Liver (tissue), 9 donors: Measurements from ENCODE around the gene CRAT. TPM values are rescaled to one million over a fixed set of nuclear protein-coding genes. Genes with fewer than 3 reads are reported as not detected.

Experiments
- DNase-seq: peaks from one replicate; pipeline ENCODE4 v3.0.0-alpha.2; 2017; ENCODE audit warnings: low spot score
- H3K27ac ChIP-seq, 2 donors: one replicate each; pipeline ENCODE4 v1.7.0; 2013; ENCODE audit warnings: inconsistent platforms in 2 of 2, low read length in 2 of 2, control low read depth in 1 of 2, low read depth in 1 of 2, mild to moderate bottlenecking in 1 of 2
- H3K27me3 ChIP-seq, 4 donors: one replicate each; pipeline versions ENCODE4 v1.6.1 to v1.7.0; 2013; ENCODE audit warnings: low read length in 3 of 4, inconsistent platforms in 1 of 4, mild to moderate bottlenecking in 1 of 4, moderate library complexity in 1 of 4; ENCODE audit not compliant: control insufficient read depth in 4 of 4, insufficient read depth in 4 of 4
- H3K36me3 ChIP-seq, 4 donors: one replicate each; pipeline versions ENCODE4 v1.6.1 to v1.7.0; 2013; ENCODE audit warnings: low read length in 3 of 4, mild to moderate bottlenecking in 3 of 4, low read depth in 1 of 4, moderate library complexity in 1 of 4; ENCODE audit not compliant: control insufficient read depth in 4 of 4, insufficient read depth in 3 of 4
- H3K4me1 ChIP-seq, 4 donors: one replicate each; pipeline versions ENCODE4 v1.6.1 to v1.7.0; 2013; ENCODE audit warnings: low read length in 3 of 4, mild to moderate bottlenecking in 3 of 4, moderate library complexity in 1 of 4; ENCODE audit not compliant: control insufficient read depth in 4 of 4, insufficient read depth in 4 of 4
- H3K4me3 ChIP-seq, 3 donors: one replicate each; pipeline versions ENCODE4 v1.6.1 to v1.7.0; 2013; ENCODE audit warnings: low read length in 3 of 3, control low read depth in 1 of 3, low read depth in 1 of 3, mild to moderate bottlenecking in 1 of 3
- H3K9ac ChIP-seq, 2 donors: one replicate each; pipeline ENCODE4 v1.7.0; 2013; ENCODE audit warnings: low read length in 2 of 2, mild to moderate bottlenecking in 2 of 2, moderate library complexity in 2 of 2, control low read depth in 1 of 2, low read depth in 1 of 2
- H3K9me3 ChIP-seq, 4 donors: one replicate each; pipeline versions ENCODE4 v1.6.1 to v1.7.0; 2013; ENCODE audit warnings: low read length in 3 of 4; ENCODE audit not compliant: control insufficient read depth in 4 of 4
- ATF3 ChIP-seq: IDR thresholded peaks from 2 replicates; pipeline ENCODE4 v1.6.1; 2016; ENCODE audit warnings: antibody characterized with exemption
- EGR1 ChIP-seq, 2 donors: IDR thresholded peaks; 2 replicates each; pipeline ENCODE4 v1.6.1; 2016 to 2018; ENCODE audit warnings: antibody characterized with exemption in 2 of 2, low read depth in 2 of 2
- FOXA1 ChIP-seq: IDR thresholded peaks from 2 replicates; pipeline ENCODE4 v1.6.1; 2016; ENCODE audit warnings: antibody characterized with exemption
- FOXA2 ChIP-seq: IDR thresholded peaks from 2 replicates; pipeline ENCODE4 v1.6.1; 2016; ENCODE audit warnings: antibody characterized with exemption
- GABPA ChIP-seq, 2 donors: IDR thresholded peaks in 1 of 2; conservative IDR thresholded peaks in 1 of 2; 2 replicates each; pipeline ENCODE4 v1.6.1; 2016; ENCODE audit warnings: antibody characterized with exemption in 2 of 2, mild to moderate bottlenecking in 1 of 2, moderate library complexity in 1 of 2
- HNF4A ChIP-seq, 2 donors: conservative IDR thresholded peaks; 2 replicates each; pipeline ENCODE4 v1.6.1; 2016; ENCODE audit warnings: antibody characterized with exemption in 2 of 2, mild to moderate bottlenecking in 2 of 2
- HNF4G ChIP-seq: IDR thresholded peaks from 2 replicates; pipeline ENCODE4 v1.6.1; 2016; ENCODE audit warnings: antibody characterized with exemption
- JUND ChIP-seq, 2 donors: IDR thresholded peaks; 2 replicates each; pipeline ENCODE4 v1.6.1; 2016; ENCODE audit warnings: antibody characterized with exemption in 2 of 2
- NR2F2 ChIP-seq: IDR thresholded peaks from 2 replicates; pipeline ENCODE4 v1.6.1; 2016; ENCODE audit warnings: antibody characterized with exemption
- RAD21 ChIP-seq, 2 donors: IDR thresholded peaks; 2 replicates each; pipeline ENCODE4 v1.6.1; 2016; ENCODE audit warnings: antibody characterized with exemption in 2 of 2, mild to moderate bottlenecking in 2 of 2
- RXRA ChIP-seq, 2 donors: IDR thresholded peaks; 2 replicates each; pipeline ENCODE4 v1.6.1; 2017 to 2018; ENCODE audit warnings: antibody characterized with exemption in 2 of 2, mild to moderate bottlenecking in 1 of 2
- SP1 ChIP-seq: IDR thresholded peaks from 2 replicates; pipeline ENCODE4 v1.6.1; 2018; ENCODE audit warnings: antibody characterized with exemption, mild to moderate bottlenecking
- TAF1 ChIP-seq: conservative IDR thresholded peaks from 2 replicates; pipeline ENCODE4 v1.6.1; 2016; ENCODE audit warnings: antibody characterized with exemption, mild to moderate bottlenecking
- YY1 ChIP-seq: IDR thresholded peaks from 2 replicates; pipeline ENCODE4 v1.6.1; 2016; ENCODE audit warnings: antibody characterized with exemption, mild to moderate bottlenecking
- ZBTB33 ChIP-seq: IDR thresholded peaks from 2 replicates; pipeline ENCODE4 v1.6.1; 2016; ENCODE audit warnings: antibody characterized with exemption
- WGBS: extraction: QIAGEN DNeasy Blood & Tissue Kit; methylation state at CpG from one replicate; pipeline ENCODE4 v1.1.7; 2013; 5-methylcytosine and 5-hydroxymethylcytosine counted together
- polyA plus RNA-seq, 2 donors: library from polyadenylated mRNA; stranded (reverse) in 1 of 2; unstranded in 1 of 2; fragments of 200-250 nt in 1 of 2; fragments of >200 nt in 1 of 2; fragmentation: Nextera tagmentation in 1 of 2; extraction: Ambion mirVana in 1 of 2; gene quantifications; one replicate each; pipeline versions ENCODE4 v1.2.1 to v1.2.3, GENCODE V29; 2013 to 2015
- total RNA-seq, 2 donors: library from RNA; depleted of rRNA; stranded (reverse); fragments of >200 nt; gene quantifications; one replicate each; pipeline ENCODE4 v1.2.3, GENCODE V29; 2014
- TF ChIP-seq, protein P1 (sequence below): fragments of 150-350 bp; IDR thresholded peaks from 2 replicates; pipeline ENCODE4 v1.5.1; 2017; ENCODE audit warnings: improper control_type of control experiment, low read depth, low read length; ENCODE audit not compliant: missing input control
- TF ChIP-seq, protein P2 (sequence below): IDR thresholded peaks from 2 replicates; pipeline ENCODE4 v1.6.1; 2016; ENCODE audit warnings: antibody characterized with exemption, mild to moderate bottlenecking
- TF ChIP-seq, protein P3 (sequence below): IDR thresholded peaks from 2 replicates; pipeline ENCODE4 v1.6.1; 2016; ENCODE audit warnings: antibody characterized with exemption
- donor health status: healthy.
- donor health status: healthy.
- donor health status: healthy.
- donor health status: healthy.
- donor health status: healthy.

The CRAT gene
- total and polyA plus RNA-seq, 4 donors, result 33.8 to 121 (median 89.1) TPM

DNA sequence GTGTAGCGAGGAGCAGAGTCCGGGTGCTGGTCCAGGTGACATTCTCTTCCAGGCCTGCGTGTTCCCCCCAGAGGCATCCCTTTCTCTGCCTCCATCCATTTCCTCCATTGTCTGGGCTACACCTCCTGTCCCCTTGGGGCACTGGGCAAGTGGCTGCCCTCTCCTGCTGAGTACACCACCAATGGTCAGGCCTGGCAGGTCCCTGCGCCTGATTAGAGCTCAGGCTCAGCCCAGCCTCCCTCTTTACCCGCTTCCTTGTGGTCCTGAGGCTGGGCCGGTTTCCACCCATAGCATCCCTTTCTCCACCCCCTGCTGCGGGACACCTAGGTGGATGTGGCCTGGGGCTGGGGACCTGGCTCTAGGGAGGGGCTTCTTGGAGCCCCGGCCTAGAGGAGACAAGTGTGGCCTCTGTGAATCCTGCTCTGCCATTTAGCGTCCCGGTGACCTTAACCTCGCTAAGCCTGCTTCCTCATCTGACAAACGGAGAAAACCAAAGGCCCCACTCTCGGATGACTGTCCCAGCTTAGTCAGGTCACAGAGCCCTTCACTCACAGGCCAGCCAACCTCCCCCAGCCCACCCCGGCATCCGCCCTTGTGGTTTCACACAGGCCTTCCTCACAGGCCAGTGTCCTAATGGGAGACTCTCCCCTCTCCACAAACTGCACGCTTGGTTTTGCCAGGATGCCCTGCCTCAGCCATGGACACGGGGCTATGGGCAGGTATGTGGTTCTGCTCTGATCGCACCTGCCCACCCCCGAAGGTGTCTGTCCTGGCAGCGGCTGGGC is 16.8 kb downstream of the CRAT start:
- Histone ChIP-seq H3K9me3 (no peaks in the 10 kb centered on the region), H3K4me3 (no peak overlapping the region), H3K27me3 (no peaks in the 10 kb centered on the region), H3K9ac (no peak overlapping the region), H3K27ac (peak overlapping the region in 1 of 2 donors; percentile 25), H3K4me1 (peaks cover 6 to 39% (median 26%) of the 10 kb centered on the region in 4 donors), H3K36me3 (peaks cover 8 to 26% (median 17%) of the 10 kb centered on the region in 4 donors)
- 88% methylated on average over 20 of the region's 20 CpGs for WGBS
- TF ChIP-seq, protein P1, sequence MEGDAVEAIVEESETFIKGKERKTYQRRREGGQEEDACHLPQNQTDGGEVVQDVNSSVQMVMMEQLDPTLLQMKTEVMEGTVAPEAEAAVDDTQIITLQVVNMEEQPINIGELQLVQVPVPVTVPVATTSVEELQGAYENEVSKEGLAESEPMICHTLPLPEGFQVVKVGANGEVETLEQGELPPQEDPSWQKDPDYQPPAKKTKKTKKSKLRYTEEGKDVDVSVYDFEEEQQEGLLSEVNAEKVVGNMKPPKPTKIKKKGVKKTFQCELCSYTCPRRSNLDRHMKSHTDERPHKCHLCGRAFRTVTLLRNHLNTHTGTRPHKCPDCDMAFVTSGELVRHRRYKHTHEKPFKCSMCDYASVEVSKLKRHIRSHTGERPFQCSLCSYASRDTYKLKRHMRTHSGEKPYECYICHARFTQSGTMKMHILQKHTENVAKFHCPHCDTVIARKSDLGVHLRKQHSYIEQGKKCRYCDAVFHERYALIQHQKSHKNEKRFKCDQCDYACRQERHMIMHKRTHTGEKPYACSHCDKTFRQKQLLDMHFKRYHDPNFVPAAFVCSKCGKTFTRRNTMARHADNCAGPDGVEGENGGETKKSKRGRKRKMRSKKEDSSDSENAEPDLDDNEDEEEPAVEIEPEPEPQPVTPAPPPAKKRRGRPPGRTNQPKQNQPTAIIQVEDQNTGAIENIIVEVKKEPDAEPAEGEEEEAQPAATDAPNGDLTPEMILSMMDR, result no peak
- TF ChIP-seq ZBTB33 (no peak), TAF1 (no peak), NR2F2 (no peak), RAD21 (IDR thresholded peaks at IDR 0.05) (no peak)
- no peak for DNase-seq

DNA sequence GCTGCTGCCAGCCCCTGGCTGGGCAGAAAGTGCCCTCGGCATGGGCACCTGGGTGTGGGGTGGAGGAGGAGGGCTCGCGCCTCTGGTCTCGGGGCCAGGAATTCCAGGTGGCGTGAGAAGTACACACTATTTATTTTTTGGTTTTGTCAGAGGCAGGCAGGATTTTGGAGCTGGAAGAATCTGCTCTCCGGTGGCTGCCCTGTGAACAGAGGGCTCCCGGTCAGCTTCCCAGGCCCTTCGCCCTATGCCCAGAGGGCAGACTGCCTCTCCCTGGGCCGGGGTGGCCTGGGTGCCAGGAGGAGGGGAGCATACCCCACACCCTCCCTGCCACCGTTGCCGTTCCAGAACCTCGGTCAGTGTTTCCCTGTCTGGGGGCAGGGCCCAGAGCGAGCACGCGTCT is 21.3 kb downstream of the CRAT start:
- H3K36me3 ChIP-seq, result peaks cover 6 to 21% (median 7%) of the 10 kb centered on the region in 4 donors
- H3K27ac ChIP-seq, result peak overlapping the region; percentile 82 to 91
- no peak overlapping the region for H3K4me3 ChIP-seq
- H3K27me3 ChIP-seq, result no peaks in the 10 kb centered on the region
- no peaks in the 10 kb centered on the region for H3K9me3 ChIP-seq
- H3K4me1 ChIP-seq, result peaks cover 9 to 43% (median 30%) of the 10 kb centered on the region in 4 donors
- peak overlapping the region in 1 of 2 donors; percentile 66 for H3K9ac ChIP-seq
- WGBS, result 32% methylated on average over 15 of the region's 15 CpGs
- peak; percentile 93 to 94 for TF ChIP-seq RXRA (IDR thresholded peaks at IDR 0.05)
- peak; percentile 48 for TF ChIP-seq NR2F2
- no peak for TF ChIP-seq JUND (IDR thresholded peaks at IDR 0.05)
- peak in 1 of 2 donors; percentile 20 for TF ChIP-seq GABPA (IDR thresholded peaks at IDR 0.05 in 1 of 2, conservative IDR thresholded peaks at IDR 0.05 in 1 of 2)
- TF ChIP-seq ATF3, result no peak
- peak in 1 of 2 donors; percentile 18 for TF ChIP-seq EGR1 (IDR thresholded peaks at IDR 0.05; ENCODE audit: low read depth in 2 of 2)
- peak; percentile 97 for TF ChIP-seq HNF4G
- TF ChIP-seq, protein P1, result no peak
- peak; percentile 52 to 71 for TF ChIP-seq RAD21 (IDR thresholded peaks at IDR 0.05)
- TF ChIP-seq, protein P2, sequence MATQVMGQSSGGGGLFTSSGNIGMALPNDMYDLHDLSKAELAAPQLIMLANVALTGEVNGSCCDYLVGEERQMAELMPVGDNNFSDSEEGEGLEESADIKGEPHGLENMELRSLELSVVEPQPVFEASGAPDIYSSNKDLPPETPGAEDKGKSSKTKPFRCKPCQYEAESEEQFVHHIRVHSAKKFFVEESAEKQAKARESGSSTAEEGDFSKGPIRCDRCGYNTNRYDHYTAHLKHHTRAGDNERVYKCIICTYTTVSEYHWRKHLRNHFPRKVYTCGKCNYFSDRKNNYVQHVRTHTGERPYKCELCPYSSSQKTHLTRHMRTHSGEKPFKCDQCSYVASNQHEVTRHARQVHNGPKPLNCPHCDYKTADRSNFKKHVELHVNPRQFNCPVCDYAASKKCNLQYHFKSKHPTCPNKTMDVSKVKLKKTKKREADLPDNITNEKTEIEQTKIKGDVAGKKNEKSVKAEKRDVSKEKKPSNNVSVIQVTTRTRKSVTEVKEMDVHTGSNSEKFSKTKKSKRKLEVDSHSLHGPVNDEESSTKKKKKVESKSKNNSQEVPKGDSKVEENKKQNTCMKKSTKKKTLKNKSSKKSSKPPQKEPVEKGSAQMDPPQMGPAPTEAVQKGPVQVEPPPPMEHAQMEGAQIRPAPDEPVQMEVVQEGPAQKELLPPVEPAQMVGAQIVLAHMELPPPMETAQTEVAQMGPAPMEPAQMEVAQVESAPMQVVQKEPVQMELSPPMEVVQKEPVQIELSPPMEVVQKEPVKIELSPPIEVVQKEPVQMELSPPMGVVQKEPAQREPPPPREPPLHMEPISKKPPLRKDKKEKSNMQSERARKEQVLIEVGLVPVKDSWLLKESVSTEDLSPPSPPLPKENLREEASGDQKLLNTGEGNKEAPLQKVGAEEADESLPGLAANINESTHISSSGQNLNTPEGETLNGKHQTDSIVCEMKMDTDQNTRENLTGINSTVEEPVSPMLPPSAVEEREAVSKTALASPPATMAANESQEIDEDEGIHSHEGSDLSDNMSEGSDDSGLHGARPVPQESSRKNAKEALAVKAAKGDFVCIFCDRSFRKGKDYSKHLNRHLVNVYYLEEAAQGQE, result peak; percentile 72
- TF ChIP-seq FOXA1, result peak; percentile 34
- TF ChIP-seq, protein P3, sequence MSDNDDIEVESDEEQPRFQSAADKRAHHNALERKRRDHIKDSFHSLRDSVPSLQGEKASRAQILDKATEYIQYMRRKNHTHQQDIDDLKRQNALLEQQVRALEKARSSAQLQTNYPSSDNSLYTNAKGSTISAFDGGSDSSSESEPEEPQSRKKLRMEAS, result peak; percentile 44
- TF ChIP-seq TAF1, result no peak
- no peak for TF ChIP-seq ZBTB33
- peak; percentile 94 for TF ChIP-seq SP1
- peak; percentile 98 for TF ChIP-seq HNF4A (conservative IDR thresholded peaks at IDR 0.05)
- no peak for TF ChIP-seq FOXA2
- peak; percentile 63 for TF ChIP-seq YY1
- DNase-seq, result no peak
